ENCODE data around the gene GLUL.
"Not testable (repeated sequence)": the region's sequence is repeated elsewhere in the genome, so short reads cannot be mapped to it uniquely, and the experiment has no call there.

GLUL gene

DNA sequence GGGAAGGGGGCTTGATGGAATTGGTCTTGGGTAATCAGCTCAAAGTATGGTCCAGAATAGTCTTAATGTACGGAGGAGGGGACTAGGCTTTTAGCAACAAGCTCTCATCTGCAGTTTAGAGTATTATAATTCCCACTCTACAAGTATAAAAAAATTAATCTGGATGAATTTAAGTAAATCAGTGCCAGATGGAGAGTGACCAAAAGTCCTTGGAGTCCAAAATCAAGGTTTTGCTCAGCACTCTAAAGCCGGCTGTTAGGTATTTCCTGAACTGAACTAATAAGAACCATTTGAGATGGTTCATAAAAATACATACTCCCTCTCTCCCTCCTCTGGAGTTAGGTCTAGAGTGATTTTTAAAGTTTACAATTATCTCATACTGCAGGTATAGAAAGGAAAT lies 23.7 kb downstream of the GLUL start:
- DNase-seq = no peak

DNA sequence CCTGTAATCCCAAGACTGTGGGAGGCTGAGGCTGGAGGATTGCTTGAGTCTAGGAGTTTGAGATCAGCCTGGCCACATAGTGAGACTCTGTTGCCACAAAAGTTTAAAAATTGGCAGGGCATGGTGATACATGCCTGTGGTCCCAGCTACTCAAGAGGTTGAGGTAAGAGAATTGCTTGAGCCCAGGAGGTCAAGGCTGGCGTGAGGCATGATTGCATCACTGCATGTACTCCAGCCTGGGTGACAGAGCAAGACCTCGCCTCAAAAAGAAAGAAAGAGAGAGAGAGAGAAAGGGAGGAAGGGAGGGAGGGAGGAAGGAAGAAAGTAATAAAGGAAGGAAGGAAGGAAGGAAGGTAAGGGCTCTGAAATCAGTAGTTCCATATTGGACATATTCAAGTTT lies 25.0 kb downstream of the GLUL start:
- DNase-seq = no peak

DNA sequence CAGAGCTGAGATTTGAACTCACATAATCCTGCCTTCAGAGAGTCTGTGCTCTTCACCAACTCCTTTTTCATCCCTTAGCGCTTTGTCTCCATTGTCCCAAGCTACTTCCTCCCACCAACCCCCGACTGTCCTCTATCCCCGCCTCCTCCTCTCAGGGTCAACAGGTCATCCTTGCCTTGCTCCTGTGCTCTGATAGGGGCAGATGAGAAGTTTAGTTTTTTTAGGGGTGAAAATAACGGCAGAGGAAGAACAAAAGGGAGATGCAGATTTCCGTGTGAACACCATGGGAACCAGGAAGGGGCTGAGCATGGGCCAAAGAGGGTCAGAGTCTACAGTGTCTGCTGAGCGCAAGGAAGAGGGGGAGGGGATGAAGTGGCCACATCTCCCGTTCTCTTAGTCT lies 31.9 kb downstream of the GLUL start:
- DNase-seq = no peak

DNA sequence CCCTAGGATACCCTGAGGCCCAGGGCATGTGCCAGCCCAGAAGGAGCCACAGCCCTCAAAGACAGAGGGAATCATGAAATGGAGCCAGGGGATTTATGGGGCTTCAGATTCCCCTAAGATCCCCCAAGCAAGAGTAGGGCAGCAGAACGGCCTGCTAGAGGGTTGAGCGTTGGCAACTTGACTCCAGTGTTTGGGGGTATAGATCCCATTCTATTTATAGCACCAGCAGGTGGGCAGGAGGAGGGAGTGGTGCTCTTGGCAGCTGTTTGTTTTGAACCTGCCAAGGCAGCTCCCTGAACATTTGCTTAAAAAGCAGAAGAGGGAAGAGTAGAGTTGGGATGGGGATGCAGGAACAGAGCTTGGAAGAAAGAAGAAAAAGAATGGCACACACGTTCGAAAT lies 33.7 kb downstream of the GLUL start:
- no peak for DNase-seq

DNA sequence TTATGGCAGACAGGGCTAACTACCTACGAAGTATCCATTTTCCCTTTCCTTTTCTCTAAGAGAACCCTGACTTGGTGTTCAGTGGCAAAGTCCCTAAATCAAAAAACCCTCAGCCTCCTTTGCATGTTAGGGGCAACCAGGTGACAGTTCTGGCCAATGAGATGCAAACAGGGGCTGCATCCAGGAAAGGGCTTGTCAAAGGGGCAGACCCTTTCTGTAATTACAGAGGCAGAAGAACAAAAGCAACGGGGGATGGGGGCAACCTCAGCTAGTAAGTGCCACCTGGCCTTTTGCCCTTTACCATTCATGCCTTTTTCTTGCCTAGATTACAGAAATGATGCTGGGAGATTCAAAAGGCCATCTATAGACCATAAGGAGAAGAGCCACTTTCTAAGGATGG lies 34.4 kb downstream of the GLUL start:
- DNase-seq = no peak

DNA sequence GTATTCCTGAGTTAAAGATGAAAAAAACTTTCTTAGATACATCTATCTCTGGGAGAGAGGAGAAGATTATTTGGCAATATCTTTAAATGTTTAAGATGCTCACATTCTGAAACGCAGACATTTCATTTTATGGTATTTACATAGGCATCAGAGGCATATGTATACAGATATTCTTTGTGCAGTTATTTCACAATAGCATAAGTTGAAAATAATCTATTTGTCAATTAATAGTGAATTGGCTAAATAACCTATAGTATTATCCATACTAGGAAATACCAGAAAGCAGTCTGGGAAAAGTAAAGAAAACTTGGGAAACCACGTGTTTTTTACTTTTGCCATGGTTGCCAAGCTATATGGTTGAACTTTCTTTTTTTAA lies 35.9 kb downstream of the GLUL start:
- no peak for DNase-seq

DNA sequence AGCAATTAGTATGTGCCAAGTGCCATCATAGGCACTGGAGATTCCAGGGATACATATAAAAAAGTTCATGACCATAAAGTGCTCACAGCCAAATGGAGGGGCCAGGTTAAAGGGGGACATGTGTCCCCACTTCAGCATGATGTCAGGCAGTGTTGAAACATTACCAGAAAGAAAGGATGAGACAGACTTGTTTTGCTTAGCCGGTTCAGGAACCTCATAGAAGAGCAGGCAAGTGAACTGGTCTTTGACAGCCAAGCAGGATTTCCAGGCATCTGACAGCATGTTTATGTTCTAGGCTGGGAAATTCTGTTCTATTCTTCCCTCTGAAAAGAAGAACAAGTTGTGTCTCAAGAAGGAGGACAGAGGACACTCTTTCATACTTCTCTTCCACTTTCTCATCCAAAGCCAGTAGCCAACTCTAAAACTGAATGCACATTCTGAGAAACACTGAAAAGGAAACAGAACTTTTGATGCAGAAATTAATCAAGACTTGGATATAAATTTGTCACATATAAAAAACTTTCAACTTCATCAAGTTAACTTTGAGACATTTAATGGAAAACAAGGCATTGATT lies 39.7 kb downstream of the GLUL start:
- DNase-seq = no peak

DNA sequence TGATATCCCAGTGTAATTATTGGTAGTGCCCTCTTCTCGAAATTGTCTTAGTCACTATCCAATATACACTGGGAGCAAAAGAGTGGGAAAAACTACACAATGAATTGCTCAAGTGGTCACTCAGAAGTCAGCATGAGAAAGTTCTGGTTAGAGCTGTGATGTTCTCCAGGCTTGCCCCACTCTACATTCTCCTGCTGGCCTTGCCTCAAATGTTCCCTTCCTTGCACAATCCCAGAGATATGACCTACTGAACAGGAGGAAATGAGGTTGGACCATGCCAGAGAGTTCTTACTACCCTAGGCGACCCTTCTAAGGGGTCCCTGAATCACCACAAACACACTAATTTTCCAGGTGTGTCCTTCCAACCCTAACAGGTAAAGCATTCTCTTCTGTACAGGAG lies 40.8 kb downstream of the GLUL start:
- DNase-seq = no peak

DNA sequence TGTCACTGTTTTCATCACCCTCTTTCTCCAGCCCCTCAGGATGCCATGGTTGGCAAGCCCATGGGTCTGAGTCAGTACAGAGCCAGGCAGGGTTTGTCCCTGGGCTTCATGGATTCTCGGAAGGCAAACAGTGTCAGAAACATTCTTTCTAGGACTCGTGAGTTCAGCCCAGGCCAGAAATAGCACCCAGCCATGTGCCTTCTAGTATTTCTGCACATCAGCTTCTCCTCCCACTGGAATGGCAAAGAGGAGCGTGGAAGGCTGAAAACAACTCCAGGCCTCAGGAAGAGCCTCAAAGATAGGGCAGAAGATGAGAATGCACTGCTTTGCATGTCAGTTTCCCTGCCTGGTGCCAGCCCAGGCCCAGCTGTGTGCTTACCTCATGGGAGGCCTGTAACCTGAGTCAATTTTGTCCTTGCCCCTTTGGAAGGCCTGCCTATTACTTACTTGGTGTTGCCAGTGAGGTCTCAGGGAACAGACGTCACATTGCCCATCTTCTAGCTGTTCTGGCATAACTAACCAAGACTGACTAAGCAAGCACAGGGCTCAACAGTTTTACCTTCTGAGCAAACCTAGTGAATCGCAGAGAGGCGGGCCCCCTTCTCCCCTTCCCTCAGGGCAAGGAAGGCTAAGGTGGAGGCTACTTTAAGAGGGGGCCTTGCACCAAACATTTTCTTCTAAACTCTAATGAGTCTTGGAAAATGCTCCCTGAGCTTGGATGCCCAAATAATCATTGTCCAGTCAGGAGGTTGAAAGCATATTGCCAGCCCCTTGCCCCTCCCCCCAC lies 42.4 kb downstream of the GLUL start:
- no peak for DNase-seq

DNA sequence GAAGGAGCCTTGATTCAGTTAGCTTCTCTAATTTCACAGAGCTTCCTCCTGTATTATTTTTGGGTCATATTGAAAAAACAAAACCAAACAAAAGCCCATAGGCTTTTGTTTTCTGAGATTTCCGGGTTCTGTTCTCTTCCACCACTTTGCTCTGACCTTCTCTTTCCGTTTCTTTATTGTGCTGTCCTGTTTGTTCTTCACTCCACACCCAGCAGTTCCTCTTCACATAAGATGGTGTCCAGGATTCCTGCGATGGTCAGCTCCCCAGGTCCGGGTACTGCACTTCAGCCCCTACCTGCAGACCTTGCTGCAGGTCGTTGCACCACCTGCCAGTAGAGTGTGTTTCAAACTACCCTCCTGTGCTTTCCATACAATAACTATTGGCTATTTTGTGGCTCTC lies 44.6 kb downstream of the GLUL start:
- no peak for DNase-seq

DNA sequence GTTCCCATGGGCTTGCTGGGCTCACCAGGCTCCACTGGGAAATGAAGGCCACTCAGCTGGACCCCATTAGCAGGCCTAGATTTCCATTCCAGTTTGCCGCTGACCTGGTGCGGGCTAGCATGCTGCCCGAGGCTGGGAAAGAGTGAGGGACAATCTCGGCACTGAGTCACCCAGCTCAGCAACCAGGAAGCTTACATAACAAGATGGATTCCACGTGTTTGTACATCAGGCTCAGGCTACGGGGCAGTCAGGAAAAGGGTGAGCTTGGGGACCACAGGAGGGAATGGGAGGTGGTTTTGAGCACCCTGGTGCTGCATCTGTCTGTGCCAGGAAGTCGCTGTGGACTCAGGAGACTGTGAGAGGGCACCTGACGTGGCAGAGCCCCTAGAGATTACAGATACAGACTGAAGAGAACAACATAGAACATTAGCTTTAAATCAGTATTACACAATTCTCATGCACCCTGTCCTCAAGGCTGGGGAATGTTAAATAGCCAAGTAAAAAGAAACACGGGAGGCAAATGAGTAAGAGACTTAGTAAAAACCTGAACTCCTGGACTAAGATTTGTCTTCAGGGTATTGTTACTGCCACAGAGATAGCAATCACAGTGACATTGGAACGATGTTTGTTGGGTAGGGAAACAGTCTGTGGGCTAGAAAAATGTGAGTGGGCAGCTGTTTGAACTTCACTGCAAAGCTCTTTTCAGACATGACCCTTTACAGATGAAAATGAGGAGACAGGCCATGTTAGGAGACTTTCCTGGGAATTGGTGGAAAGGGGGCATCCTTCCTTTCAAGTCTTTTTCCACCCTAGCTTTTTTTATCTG lies 51.1 kb downstream of the GLUL start:
- no peak for DNase-seq

DNA sequence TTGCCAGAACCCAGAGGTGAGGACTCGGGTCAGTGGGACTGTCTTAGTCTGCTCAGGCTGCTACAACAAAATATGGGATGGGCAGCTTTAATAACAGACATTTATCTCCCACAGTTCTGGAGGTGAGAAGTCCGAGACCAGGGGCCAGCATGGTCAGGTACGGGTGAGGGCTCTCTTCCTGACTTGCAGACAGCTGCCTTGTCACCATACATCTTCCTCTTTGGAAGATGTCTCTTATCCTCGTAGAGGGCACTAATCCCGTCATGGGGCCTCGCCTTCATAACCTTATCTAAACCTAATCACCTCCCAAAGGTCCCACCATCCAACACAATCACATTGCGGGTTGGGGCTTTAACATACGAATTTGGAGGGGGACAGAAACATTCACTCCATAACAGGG lies 51.9 kb downstream of the GLUL start:
- DNase-seq = no peak

DNA sequence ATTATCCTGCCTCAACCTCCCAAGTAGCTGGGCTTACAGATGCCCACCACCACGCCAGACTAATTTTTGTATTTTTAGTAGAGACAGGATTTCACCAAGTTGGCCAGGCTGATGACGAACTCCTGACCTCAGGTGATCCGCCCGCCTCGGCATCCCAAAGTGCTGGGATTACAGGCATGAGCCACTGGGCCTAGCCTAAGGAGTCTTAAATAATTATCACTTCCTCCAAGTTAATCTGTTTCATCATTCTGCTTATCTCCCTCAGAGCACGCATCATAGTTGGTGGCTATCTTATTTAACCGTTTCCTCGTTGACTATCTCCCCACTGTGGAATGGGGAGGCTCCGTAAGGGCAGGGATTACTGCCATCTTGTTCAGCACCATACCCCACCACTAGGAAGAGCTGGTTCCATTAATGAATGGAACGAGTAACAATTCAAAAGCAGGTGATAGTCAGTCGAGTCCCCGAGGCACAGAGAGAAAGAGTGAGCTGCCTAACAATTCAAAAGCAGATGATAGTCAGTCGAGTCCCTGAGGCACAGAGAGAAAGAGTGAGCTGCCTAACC lies 52.7 kb downstream of the GLUL start:
- DNase-seq = no peak

DNA sequence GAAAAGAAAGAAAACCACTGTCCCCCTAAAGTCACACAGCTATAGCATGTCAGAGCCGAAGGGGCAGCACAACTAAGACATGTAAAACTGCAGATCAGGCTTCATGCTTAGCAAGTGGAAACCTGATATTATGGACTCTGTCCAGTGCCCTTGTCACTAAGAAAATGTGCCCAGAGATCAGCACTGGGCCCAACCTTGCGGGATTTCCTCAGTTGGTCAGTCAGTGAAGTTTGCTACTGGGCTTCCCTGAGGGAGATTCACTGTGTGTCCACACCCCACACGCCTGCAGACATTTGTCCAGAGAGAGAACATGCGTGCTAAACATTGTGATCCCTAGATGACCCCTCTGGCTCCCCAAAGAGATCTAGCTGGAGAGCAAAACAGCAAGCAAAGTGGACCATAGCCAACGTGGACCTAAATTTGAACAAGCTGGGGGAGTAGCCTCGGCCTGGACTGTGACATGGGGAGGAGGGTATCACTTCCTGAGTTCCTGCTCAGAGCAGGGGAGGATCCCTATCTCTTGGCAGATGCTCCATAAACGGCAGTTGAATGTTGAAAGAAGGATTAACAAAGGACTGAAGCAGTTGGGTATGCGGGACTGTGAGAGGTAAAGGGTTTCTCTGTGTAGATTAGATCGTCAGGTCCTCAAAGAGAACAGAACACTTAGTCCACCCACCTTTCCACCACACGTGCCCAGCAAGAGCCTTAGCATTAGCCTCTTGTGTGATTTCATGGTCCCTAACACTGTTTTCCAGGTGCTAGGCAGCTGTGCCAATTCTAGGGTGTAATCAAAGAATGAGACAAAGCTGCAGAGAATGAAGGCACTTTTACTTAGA lies 53.6 kb downstream of the GLUL start:
- no peak for DNase-seq

DNA sequence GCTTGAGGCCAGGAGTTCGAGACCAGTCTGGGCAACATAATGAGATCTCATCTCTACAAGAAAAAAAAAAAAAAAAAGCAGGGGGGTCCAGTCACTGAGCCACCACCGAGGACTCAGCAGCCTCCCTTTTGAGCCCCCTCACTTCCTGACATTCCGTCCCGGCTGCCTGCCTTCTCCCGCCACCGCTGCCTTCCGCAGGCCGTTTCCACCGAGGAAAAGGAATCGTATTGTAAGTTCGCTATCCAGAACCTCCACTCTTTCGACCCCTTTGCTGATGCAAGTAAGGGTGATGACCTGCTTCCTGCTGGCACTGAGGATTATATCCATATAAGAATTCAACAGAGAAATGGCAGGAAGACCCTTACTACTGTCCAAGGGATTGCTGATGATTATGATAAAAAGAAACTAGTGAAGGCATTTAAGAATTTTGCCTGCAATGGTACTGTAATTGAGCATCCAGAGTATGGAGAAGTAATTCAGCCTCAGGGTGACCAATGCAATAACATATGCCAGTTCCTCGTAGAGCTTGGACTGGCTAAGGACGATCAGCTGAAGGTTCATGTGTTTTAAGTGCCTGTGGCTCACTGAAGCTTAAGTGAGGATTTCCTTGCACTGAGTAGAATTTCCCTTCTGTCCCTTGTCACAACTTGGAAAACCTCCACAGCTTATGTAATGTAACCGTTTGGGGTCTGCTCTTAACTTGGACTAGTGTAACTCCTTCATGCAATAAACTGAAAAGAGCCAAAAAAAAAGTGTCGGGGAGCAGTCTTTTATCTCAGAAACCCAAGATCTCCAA lies 55.6 kb downstream of the GLUL start:
- no peak for DNase-seq

DNA sequence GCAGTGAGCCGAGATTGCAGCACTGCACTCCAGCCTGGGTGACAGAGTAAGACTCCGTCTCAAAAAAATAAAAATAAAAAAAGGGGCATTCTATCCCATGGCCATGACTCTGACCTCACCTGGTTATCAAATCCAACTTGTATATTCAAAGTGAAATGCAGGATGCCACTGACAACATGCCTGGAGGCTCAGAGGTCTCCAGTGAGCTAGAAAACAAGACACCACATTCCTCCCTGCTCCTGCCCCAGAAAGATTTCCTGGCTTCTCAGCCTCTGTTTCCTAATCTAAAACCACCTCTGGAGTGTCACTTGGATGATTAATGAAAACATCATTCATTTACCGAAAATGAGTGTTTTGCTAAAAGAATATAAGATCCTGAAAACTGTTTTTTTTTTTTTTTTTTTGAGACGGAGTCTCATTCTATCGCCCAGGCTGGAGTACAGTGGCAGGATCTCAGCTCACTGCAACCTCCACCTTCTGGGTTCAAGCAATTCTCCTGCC lies 58.5 kb downstream of the GLUL start:
- not testable (repeated sequence) for DNase-seq

DNA sequence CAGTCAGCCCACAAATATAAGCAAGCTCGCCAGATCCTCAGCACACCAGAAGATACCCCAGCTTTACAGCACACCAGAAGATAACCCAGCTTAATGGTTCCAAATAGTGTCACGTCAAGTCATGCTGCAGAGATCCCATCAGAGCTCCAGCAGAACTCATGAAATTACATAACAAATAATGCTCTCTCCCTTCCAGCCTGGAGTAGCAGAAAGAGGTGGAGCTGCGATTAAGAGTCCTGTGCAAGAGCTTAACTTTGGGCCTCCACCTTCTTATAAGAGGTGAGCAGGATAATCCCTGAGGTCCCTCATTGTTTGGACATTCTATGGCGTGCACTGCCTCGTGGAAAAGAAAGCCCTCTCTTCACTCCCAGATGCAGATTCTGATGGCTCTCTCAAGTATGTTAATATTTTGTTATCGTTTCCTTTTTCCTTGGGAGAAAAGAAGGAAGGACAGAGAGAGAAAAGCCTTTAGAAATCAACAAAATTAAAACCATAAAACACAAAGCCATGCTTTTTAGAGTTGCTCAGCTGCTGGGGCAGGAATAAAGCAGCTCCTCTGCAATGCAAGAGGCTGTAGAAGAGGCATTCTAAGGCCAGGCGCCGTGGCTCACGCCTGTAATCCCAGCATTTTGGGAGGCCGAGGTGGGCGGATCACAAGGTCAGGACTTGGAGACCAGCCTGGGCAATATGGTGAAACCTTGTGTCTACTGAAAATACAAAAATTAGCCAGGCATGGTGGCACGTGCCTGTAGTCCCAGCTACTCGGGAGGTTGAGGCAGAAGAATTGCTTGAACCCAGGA lies 59.1 kb downstream of the GLUL start:
- DNase-seq = no peak

All from activated CD4-positive, CD25-positive, alpha-beta regulatory T cell (primary cell).